ENCODE results near the gene HTR3A. TPM values are rescaled to one million over a fixed set of nuclear protein-coding genes. Genes with fewer than 3 reads are reported as not detected.

Gene HTR3A
- total RNA-seq, 1 donor from 2014 or later = not detected

DNA sequence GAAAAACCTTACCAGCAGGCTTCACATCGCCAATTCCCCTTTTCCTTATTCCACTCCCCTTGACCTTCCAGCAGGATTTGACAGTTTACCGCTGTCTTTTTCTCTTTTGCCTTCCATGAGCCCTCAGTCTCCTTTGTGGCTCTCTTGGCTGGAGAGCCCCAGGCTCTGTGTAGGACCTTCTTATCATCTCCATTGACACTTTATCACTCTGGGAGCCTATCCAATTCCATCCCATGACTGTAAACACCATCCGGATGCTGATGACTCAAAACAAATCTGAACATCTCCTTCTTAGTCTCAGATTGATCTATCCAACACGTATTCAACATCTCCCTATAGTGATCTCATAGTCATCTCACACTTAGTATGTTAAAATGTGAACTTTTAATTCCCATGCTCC is 36.0 kb downstream of the HTR3A start:
- intact Hi-C loops (cut with DNase I) = no loop called here
- DNase-seq (ENCODE audit: low spot score) = no peak

GRCh38 chr11:114011443-114011842 is 36.5 kb downstream of the HTR3A start:
- intact Hi-C loops (cut with DNase I) = no loop called here
- no peak for DNase-seq (ENCODE audit: low spot score)

DNA sequence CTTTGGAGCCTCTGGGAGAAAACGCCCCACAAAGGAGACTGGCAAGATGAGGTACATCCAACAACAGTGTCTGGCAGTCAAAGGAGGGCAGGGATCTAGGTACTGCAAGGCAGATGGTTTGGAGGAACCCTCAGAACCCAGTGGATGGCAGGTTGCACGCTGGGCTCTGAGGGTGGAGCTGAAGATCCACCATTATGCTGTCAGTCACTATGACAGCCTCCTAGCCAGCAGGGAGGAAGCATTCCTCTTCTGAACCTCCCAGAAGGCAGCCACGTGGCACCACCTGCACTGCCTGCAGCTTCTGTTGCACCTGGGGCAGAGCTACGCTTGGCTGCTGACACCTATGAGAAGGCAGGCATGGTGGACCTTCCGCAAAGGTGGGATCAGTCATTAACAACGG is 40.2 kb downstream of the HTR3A start:
- intact Hi-C loops (cut with DNase I) = no loop called here
- DNase-seq (ENCODE audit: low spot score) = no peak

GRCh38 chr11:114016986-114017385 is 42.1 kb downstream of the HTR3A start:
- intact Hi-C loops (cut with DNase I) = no loop called here
- DNase-seq (ENCODE audit: low spot score) = no peak

DNA sequence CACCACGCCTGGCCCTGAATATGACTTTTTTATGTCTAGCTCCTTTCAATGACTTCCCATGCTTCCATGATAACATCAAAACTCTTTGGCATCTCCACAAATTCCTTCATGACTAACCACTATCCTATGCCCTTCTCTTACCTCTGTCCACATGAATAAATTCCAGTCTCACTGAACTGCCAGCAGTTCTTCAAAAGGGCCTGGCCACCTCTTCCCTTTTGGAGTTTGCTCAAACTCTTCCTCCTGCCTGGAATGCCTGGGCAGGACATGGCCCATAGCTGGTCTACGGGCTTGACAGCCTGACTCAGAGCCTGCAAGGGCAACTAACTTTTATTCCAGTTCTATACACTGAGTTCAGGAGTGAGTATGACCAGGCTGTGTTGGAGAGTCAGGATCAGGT is 42.8 kb downstream of the HTR3A start:
- no peak for DNase-seq (ENCODE audit: low spot score)
- intact Hi-C loops (cut with DNase I) = no loop called here

- intact Hi-C loops (cut with DNase I) = no loop called here
- no peak for DNase-seq (ENCODE audit: low spot score)
Measured at GRCh38 chr11:114019046-114019445, 44.1 kb downstream of the HTR3A start.

DNA sequence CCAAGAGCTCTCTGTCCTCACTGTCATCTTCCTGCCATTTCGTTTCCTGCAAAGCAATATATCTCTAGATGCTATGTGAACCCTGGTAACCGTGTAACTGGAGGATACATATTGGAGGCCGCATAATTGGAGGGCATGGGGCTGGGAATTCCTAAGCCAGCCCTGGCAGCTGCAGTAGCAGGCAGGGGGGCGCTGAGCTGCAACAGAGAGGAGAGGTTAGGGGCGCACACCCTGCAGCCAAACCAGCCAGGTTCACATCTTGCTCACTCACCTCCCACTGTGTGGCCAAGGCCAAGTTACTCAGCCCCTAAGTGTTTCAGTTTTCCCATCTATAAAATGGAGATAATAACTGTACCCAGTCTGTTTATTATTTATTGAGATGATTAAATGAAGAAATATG is 44.7 kb downstream of the HTR3A start:
- DNase-seq (ENCODE audit: low spot score) = no peak
- intact Hi-C loops (cut with DNase I) = no loop called here

GRCh38 chr11:114025329-114025907 is 50.5 kb downstream of the HTR3A start:
- intact Hi-C loops (cut with DNase I) = loop anchor here (10.0 kb wide), 1 partner anchor 131 kb away; no protein-coding TSS in a partner anchor
- no peak for DNase-seq (ENCODE audit: low spot score)

DNA sequence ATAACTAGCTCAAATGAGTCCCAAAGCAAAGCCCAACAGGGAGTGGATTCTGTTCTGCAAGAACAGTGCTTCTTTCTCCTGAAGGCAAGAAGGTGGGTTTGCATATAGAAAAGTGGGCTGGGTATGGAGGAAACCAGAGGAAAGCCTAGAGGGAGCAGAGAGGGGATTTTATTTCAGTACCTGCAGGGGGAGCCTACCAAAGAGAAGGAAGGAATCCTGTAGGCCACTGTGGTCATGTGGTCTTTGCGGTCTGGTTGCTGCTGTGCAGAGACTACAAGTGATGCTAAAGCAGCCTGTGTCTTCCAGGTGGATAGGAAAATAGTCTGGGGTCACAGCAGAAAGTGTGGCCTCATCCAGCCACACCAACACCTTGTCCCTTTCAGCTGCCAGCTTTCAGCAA is 51.4 kb downstream of the HTR3A start:
- intact Hi-C loops (cut with DNase I) = loop anchor here (10.0 kb wide), 1 partner anchor 132 kb away; no protein-coding TSS in a partner anchor

DNA sequence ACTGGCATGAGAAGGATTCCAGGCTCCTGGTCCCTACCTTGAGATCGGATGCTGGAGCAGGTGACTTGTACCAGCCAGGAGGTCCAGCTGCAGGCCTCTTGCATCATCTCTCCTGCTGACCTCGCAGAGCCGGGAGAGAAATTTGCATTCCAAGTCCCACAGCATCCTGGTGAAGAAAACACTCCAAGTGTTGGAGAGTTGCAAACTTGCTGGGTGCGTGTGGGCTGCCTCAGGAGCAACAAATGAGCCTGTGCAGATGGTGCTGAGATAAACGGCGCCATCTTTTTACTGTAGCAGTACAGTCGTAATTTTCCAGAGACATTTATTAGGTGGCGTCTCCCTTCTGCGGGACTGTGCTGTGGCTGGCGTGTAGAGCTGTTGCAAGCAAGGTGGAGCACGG is 52.5 kb downstream of the HTR3A start:
- intact Hi-C loops (cut with DNase I) = loop anchor here (10.0 kb wide), 1 partner anchor 133 kb away; no protein-coding TSS in a partner anchor
- DNase-seq (ENCODE audit: low spot score) = no peak

More for the DNA sequence above, 51.4 kb downstream of the HTR3A start:
- no peak for DNase-seq (ENCODE audit: low spot score)

DNA sequence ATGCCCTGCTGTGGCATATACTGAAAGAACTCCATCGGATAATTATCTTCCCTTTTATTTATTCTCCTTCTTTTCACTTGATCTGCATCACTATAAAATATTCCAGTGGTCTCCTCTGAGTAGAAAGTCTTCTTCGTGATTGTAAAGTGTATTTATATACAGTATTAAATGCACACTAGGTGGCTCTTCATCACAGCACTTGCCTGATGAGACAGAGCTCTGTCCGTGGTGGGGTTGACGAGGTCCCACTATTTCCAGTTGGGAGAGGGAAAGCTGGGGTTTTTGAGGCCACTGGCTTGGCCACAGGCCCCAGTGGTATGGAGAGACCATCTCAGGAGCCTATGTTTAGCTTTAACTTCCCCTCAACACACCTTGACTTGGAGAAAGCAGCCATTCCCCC is 53.0 kb downstream of the HTR3A start:
- no peak for DNase-seq (ENCODE audit: low spot score)

GRCh38 chr11:114031246-114031966 is 56.5 kb downstream of the HTR3A start:
- DNase-seq (ENCODE audit: low spot score) = no peak
- intact Hi-C loops (cut with DNase I) = loop anchor here (5.0 kb wide), 1 partner anchor 34 kb away; no protein-coding TSS in a partner anchor

More for the DNA sequence above, 53.0 kb downstream of the HTR3A start:
- intact Hi-C loops (cut with DNase I) = loop anchor here (10.0 kb wide), 1 partner anchor 133 kb away; no protein-coding TSS in a partner anchor

DNA sequence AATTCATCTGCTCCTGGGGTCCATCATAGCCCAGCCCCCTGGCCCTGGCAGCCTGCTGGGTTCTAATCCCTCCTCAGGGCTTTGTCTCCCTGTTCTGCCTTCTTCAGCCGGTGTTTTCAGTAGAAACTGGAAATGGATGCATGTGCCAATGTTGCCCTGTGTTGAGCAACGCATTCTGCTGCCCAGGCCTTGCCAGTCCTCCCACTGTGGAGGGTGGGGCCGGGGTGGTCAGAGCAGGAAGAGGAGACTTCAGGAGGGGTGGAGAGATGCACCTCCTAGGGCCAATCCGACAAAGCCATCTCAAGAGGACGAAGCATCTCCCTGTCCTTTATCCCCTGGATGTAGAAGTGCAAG is 57.0 kb downstream of the HTR3A start:
- intact Hi-C loops (cut with DNase I) = loop anchor here (5.0 kb wide), 1 partner anchor 35 kb away; no protein-coding TSS in a partner anchor
- no peak for DNase-seq (ENCODE audit: low spot score)

GRCh38 chr11:114033066-114033465 is 58.2 kb downstream of the HTR3A start:
- DNase-seq (ENCODE audit: low spot score) = no peak
- intact Hi-C loops (cut with DNase I) = loop anchor here (5.0 kb wide), 1 partner anchor 36 kb away; no protein-coding TSS in a partner anchor

DNA sequence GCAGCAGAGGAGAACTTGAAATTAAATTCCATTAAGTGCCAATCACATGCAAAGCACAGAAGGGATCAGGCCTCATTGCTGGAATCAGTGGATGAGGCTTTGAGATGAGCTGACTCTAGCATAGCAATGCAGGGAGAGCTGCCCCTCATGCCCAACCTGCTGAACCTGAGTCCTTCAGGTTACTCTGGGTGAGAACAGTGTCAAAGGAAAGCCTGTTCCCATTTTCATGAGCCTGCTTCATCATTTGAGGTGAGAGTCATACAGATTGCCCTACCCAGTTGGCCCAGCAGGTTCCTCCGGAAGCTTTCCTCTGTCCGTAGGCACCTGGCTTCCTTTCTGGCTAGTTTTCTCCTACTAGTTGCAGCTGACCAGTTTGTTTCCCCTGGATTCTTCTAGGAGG is 58.7 kb downstream of the HTR3A start:
- intact Hi-C loops (cut with DNase I) = loop anchor here (5.0 kb wide), 1 partner anchor 36 kb away; no protein-coding TSS in a partner anchor
- no peak for DNase-seq (ENCODE audit: low spot score)

DNA sequence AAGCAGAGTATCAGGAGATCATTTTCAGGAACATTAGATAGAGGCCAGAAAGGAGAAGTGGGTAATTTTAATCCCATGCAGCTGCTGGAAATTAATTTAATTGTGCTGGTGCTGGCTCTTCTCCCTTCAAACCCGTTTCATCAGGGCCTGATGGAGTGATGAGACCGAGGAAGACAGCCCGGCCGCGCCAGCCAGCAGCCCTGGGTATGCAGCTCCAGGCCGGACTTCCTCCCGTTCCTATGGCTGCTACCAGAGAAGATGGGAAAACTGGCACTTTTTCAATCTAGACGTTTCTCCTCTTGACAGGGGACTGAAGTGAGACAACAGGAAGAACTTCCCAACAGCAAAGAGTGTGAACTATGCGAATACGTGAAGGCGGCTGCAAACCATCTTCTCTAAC is 60.0 kb downstream of the HTR3A start:
- intact Hi-C loops (cut with DNase I) = loop anchor here (5.0 kb wide), 2 partner anchors 38 to 207 kb away; no protein-coding TSS in a partner anchor
- DNase-seq (ENCODE audit: low spot score) = no peak

- DNase-seq (ENCODE audit: low spot score) = peak; percentile 91
- intact Hi-C loops (cut with DNase I) = loop anchor here (1.0 to 5.0 kb wide), 4 partner anchors 23 to 225 kb away; partner anchors contain the start of gene ZBTB16
Measured at GRCh38 chr11:114036147-114036811, 61.4 kb downstream of the HTR3A start.

- intact Hi-C loops (cut with DNase I) = loop anchor here (1.0 to 5.0 kb wide), 4 partner anchors 22 to 224 kb away; partner anchors contain the start of gene ZBTB16
- DNase-seq (ENCODE audit: low spot score) = no peak
Measured at GRCh38 chr11:114036958-114037357, 62.0 kb downstream of the HTR3A start.

DNA sequence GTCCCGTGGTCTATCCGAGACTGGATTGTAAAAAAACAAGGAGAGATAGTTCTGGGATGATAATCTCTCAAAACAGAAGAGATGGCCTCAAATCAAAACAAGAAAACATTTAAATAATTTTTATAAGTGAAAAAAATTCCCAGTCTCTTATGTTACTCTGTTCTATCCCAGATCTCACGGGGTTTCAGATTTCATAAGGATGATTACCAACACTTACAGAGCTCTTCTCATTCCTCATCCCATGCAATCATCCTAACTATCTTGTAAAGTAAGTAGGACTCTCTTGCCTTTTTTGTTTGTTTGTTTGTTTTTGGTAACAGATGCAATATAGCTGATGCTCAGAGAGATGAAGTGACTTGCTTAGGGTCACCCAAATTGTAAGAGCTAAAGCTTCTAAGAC is 64.6 kb downstream of the HTR3A start:
- DNase-seq (ENCODE audit: low spot score) = no peak
- intact Hi-C loops (cut with DNase I) = loop anchor here (5.0 kb wide), 1 partner anchor 203 kb away; no protein-coding TSS in a partner anchor

Data from cardiac septum (tissue), 1 donor.